GM18507 (cell line): ENCODE results near the gene MTX1.
"Not testable (repeated sequence)": the region's sequence is repeated elsewhere in the genome, so short reads cannot be mapped to it uniquely, and the experiment has no call there.

Experiments used
- DNase-seq: peaks from one replicate; pipeline ENCODE4 v3.0.0; 2011; ENCODE audit warnings: low read depth; ENCODE audit not compliant: insufficient read length; ENCODE audit errors: extremely low spot score
- FAIRE-seq: peaks from 2 replicates; lab custom pipeline; 2011; peaks lifted over from hg19 to GRCh38; lab: Jason Lieb, UNC

MTX1 gene

DNA sequence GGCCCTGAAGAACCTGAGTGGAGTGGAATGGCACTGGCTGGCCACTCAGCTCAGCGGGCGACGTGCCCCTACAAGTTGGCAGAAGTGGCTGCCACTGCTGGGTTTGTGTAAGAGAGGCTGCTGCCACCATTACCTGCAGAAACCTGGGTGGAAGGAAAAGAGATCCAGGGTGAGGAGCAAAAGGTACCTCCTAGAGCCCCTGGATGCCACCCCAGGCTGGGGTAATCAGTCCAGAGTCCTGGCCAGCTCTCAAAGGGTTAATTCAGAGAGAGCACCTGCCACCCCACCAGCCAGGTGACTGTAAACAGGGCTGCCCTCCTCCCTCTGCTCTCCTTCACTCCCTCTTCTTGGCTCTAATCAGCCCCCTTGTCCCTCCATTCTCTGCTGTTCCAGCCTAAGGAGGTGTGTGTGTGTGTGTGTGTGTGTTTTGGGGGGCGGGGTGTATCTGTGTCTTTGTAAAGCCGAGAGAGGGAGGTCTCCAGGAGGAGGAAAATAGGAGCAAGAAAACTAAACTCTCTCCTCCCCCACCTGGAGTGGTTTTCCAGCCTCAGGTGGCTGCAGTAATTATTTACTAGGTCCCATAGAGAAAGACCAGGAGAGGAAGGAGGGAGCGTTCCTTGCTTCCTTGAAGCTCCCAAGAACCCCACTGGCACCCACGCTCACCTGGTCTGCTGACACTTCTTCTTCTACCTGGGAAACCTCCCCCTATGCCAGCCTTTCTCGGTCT, 22.3 kb upstream of the MTX1 start:
- FAIRE-seq (no peak), DNase-seq (no peak)

GRCh38 chr1:155186794-155187455, 21.6 kb upstream of the MTX1 start:
- no peak for FAIRE-seq

DNA sequence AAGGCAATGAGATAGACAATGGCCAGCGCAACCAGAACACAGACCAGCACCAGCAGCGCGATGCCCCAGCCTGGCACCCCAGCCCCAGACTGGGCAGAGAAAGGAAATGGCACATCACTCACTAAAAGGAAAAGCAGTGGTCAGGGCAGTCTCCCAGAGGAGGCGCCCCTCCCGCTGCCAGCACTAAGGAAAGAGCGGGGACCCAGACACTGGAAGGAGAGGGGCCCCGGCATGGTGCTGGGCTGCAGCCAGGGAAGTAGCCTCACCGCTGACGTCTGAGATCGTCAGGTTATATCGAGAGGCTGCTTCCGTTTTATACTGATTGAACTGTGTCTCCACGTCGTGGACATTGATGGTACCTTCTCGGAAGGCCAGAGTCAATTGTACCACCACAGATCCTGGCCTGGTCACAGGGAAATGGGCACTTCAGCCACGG, 21.0 kb upstream of the MTX1 start:
- FAIRE-seq, result no peak
- no peak for DNase-seq

More at GRCh38 chr1:155186794-155187455, 21.6 kb upstream of the MTX1 start:
- DNase-seq, result no peak

- DNase-seq (no peak), FAIRE-seq (no peak)
Measured at GRCh38 chr1:155188268-155188667, 20.2 kb upstream of the MTX1 start.

GRCh38 chr1:155189926-155190325, 18.6 kb upstream of the MTX1 start:
- DNase-seq, FAIRE-seq: not testable (repeated sequence)

- no peak for DNase-seq
- no peak for FAIRE-seq
Measured at GRCh38 chr1:155191904-155192303, 16.6 kb upstream of the MTX1 start.

- no peak for DNase-seq
Measured at GRCh38 chr1:155192346-155193274, 15.9 kb upstream of the MTX1 start.

GRCh38 chr1:155193275-155193990, 15.1 kb upstream of the MTX1 start:
- FAIRE-seq (peak; percentile 81), DNase-seq (peak; percentile 69)

More at GRCh38 chr1:155192346-155193274, 15.9 kb upstream of the MTX1 start:
- FAIRE-seq, result no peak

- not testable (repeated sequence) for FAIRE-seq, DNase-seq
Measured at GRCh38 chr1:155193991-155194240, 14.6 kb upstream of the MTX1 start.

GRCh38 chr1:155195201-155196102, 13.0 kb upstream of the MTX1 start:
- FAIRE-seq, result no peak

GRCh38 chr1:155196103-155196892, 12.2 kb upstream of the MTX1 start:
- DNase-seq (no peak), FAIRE-seq (no peak)

More at GRCh38 chr1:155195201-155196102, 13.0 kb upstream of the MTX1 start:
- no peak for DNase-seq

GRCh38 chr1:155196893-155197638, 11.4 kb upstream of the MTX1 start:
- FAIRE-seq, result no peak
- DNase-seq, result no peak

DNA sequence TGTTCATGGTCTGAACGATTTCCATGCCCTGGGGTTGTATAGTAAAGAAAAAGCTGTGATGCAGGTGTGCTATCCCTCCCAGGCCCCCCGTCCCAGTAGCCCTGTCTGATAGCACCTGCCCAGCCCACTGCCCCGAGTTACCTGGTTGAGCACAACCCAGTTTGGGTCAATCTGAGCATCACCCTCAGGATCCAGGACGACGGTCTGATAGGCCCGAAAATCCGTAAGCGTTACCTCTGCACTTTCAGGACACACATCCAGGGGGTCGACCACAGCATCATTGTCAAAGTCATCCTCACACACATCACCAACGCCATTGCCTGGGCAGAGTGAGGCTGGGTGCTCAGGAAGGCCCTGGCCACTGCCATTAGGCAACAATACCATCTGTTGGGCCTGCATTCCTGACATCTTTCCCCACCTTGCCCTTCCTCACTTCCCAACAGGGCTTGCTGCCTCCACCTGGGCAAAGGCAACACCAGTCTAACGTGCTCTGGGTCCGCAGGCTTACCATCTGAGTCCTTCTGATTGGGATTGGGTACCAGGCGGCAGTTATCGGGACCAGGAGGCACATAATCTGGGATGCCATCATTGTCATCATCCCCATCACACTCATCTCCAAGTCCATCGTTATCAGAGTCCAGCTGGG, 10.5 kb upstream of the MTX1 start:
- FAIRE-seq (no peak), DNase-seq (no peak)

GRCh38 chr1:155198547-155198906, 10.0 kb upstream of the MTX1 start:
- DNase-seq (no peak), FAIRE-seq (no peak)

DNA sequence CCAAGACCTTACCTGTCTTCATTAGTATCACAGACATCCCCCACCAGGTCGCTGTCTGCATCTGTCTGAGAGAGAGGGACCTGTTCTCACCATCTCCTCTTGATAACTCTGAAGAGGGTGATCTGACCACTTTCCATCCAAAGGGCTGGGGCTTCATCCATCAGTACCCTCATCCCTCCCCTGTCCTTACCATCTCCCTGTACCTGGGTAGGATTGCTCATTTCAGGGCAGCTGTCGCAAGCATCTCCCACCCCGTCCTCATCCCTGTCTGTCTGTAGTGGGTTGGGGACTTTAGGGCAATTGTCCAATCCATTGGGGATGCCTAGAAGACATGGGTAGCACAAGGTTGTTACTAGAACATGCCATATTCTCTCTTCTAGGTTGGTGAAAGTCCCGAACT, 8.7 kb upstream of the MTX1 start:
- DNase-seq (no peak), FAIRE-seq (no peak)

- no peak for DNase-seq
- FAIRE-seq, result no peak
Measured at GRCh38 chr1:155200920-155201319, 7.6 kb upstream of the MTX1 start.

DNA sequence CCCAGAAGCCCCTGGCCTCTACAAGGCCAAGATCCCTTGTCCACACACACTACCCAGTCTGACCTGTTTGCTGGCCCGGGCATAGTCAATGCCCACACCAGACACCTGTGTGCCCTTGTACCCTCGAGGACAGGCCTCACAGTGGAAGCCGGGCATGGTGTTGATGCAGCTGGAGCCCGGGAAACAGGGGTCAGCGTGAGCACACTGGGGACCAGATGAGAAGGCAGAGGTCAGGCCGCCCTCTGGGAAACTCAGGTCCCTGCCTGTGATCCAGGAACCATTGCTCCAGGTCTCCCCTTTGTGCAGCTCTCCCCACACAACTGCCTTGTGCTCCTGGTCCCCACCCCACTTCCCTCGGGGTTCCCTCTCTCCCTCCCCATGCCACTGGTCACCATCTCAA, 6.3 kb upstream of the MTX1 start:
- no peak for DNase-seq
- FAIRE-seq, result no peak
